Stimulated activated CD4-positive, alpha-beta T cell treated with anti-CD3 and anti-CD28 coated beads, TNF-alpha, amount 100 ng/mL, for 1 hour (primary cell): ENCODE measurements around the gene AMIGO3.
A peak's percentile ranks its signal among the peaks of the same experiment; 100 is the strongest.
"Not testable (repeated sequence)": the region's sequence is repeated elsewhere in the genome, so short reads cannot be mapped to it uniquely, and the experiment has no call there.

Experiments used
- DNase-seq, 3 donors: peaks; one replicate each; pipeline ENCODE4 v3.0.0-alpha.2; 2020; ENCODE audit warnings: low read depth in 3 of 3, low spot score in 1 of 3

The AMIGO3 gene

DNA sequence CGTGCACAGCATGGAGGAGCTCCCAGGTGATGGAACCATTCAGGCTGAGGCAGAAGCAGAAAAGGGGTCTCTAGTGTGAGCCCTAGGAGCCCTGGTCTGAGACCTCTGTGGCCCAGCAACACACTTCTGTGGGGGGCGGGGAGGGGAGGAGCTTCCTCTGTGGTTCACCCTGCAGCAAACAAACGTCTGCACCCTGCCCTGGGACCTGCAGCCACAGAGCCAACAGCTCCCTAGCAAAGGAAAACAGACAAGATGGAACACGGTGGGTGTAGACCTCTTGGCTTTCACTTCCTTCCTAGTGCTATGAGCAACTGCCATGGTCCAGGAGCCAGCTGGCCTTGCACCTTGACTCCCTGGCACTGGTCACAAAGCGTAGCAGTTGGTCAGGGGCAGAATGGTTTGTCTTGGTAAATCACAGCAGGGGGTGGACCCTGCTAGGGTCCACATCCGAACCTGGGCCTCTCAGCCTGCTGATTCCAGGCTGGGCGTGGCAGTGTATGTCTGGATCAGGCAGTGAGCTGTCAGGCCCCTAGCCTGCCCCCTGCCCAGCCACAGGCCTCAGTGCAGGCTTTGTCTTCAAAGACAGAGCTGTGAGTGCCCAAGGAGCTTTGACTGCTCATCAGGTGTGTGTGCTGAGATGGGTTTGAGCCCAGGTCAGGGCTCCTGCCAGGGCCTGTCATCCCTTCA lies 6.7 kb downstream of the AMIGO3 start:
- no peak for DNase-seq

DNA sequence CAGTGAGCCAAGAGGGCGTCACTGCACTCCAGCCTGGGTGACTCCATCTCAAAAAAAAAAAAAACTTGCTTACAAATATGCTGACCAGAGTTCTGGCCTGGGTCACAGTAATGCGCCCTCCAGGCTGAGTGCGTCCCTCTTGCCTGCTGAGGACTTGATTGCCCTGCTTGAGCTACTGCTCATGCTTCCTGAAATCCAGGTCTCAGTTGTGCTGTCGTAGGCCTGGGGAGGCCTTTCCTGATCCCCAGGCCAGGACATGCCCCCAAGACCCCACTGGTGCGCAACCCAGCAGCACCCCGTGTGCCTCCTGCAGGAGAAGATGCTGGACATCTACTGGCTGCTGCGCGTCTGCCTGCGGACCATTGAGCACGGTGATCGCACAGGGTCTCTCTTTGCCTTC lies 7.3 kb downstream of the AMIGO3 start:
- DNase-seq, result no peak

DNA sequence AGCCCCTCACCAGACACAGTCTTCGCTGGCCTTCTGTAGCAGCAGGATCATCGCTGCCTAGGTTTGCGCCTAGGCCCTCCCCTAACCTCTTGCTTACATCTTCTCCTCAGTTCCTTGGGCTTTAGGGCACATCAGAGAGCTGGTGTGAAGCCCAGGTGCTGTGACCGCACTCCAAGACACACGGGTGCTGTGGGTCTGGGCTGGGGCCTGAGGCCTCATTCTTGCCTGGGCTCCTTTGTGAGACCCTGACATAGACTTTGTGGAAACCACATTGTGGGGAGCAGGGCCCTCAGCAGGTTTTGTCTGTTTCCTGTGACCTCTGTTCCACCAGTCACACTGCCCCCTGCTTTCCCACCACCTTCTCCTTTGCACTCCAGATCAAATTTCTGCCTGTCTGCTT lies 8.0 kb downstream of the AMIGO3 start:
- no peak for DNase-seq

DNA sequence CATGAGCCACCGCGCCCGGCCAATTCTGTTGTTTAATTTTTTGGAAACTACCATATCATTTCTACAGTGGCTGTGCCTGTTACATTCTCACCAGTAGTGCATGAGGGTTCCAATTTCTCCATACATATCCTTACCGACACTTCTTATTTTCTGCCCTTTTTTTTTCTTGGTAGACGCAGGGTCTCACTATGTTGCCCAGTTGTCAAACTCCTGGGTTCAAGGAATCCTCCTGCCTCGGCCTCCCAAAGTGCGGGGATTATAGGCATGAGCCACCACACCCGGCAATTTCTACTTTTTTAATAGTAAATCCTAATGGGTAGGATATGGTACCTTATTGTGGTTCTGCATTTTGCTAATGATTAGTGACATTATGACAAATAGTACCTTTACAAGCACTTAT lies 9.6 kb downstream of the AMIGO3 start:
- no peak for DNase-seq

DNA sequence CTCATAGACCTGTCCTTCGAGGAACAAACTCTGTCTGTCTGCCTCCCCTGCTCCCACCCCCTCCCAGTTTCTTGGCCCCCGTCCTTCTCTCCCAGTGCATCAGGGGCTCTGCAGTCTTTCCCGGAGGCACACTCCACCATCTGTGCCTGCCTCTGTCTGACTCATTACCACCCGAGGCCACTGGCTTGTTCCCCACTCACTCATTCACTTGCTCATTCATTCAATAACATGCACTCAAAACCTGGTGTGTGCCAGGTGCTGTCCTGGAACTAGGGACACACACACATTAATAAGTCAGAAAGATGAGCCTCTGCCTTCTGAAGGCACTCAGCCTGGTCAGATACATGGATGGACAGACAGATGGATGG lies 12.4 kb downstream of the AMIGO3 start:
- DNase-seq, result no peak

DNA sequence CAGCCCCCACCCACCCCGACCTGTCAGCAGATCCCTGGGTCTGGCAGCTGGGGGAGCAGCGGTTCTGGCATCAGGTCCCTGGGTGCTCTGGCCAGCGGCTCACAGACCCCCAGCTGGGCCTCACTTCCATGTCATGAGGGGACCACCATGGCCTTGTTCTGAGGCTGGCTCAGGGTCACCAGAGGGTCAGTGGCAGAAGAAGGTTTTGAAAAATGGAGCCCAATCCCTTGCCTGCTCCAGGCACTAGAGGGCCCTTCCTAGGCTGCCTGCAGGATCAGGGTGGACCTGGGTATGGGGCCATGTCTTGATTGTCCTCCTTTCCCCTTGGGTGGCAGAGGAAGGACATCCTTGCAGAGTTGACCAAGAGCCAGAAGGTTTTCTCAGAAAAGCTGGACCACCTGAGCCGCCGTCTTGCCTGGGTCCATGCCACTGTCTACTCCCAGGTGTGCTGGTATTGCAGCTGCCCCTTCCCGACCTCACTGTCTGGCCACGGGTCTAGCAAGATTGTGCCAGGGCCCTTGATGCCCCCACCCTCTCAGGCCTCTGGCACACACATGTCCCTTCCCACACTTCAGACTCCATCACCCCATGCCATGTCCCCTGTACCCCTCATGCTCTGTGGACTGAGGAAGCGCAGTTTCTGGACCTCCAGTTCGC lies 12.9 kb downstream of the AMIGO3 start:
- no peak for DNase-seq

DNA sequence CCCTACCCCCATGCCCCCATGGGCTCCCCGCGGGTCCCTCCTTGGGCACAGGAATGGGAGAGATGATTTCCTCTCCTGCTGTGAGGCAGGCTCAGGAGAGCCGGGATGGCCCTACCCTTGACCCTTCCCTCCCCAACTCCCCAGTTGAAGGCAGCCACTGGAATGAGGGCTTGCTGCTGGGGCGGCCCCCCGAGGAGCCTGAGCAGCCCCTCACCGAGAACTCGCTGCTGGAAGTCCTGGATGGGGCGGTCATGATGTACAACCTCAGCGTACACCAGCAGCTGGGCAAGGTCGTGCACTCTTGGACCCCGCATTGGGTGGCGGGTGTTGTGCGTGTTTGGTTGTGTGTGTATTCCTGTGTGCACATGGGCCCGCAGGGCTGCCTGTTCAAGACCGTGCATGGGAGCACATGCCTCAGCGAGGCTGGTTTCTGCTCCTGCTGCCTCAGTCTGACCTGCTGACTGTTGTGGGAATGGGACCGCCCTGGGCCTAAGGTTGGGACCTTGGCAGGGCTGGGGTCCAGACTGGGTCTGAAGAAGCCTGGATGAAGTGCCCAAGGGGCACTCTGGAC lies 14.0 kb downstream of the AMIGO3 start:
- no peak for DNase-seq

DNA sequence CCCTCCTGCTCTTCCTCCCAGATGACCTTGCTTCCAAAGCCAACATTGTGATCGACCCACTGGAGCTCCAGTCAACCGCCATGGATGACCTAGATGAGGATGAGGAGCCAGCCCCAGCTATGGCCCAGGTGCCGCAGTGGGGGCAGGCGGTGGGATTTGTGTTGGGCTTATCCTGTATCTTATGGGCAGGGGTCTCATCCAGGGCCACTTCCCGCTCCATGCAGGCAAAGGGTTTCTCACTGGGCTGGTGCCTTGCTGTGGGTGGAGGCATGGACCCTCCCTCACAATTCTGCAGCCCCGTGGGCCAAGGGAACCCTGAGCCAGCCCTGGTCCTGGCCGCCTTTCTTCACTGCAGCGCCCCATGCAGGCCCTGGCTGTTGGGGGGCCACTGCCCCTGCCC lies 14.9 kb downstream of the AMIGO3 start:
- DNase-seq, result no peak

DNA sequence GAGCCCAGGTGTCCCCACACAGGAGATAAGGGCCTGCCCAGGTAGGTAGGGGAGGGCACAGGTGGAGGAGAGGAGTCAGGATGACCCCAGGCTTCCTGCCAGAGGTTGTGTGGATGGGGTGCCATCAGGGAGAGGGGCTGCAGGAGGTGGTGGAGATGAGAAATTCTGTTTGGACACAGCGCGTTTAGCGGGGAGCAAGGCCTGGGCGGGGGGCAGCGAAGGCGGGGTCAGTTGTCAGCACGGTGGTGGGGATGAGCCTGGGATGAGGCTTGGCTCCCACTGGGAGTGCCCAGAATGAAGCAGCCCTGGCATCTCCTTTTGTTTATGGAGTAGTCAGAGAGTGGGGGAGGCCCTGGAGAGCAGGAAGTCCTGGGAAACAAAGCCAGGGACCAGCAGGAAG lies 15.5 kb downstream of the AMIGO3 start:
- no peak for DNase-seq

DNA sequence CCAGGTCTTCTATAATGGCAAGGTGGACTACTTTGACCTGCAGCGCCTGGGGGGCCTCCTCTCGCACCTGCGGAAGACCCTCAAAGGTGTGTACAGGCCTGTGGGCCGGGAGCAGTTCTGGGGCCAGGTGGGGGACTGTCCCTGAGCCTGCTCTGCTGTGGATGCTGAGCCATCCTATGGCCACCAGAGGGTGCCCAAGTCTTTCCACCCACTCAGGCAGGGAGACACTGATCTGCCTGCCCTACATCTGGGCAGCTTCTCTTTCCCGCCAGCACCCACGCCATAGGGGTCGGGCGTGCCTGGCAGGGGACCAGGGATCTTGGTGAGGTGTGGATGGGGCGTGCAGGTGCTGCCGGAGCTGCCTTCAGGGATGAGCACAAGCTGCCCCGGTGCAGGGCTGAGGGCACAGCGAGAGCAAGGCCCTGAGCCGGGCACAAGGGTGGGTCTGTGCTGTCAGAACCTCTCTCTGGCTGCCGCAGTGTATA lies 16.0 kb downstream of the AMIGO3 start:
- peak in 2 of 3 donors; percentile 38 to 42 for DNase-seq

DNA sequence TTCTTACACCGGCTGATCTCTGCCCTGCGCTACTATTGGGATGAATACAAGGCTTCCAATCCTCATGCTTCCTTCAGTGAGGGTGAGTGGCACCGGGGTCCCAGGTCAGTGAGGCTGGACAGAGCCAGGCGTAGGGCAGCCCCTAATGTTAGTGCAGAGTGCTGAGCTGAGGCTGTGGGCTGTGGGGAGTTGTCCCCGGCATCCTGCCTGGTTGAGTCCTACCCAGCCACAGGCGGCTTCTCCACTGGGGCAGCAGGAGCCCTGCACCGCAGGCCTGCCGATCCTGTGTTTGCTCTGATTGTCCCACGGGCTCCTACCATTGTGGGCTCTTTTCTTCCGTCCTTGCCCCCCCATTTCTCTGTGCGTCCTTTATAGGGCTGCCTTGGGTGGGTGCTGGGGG lies 16.8 kb downstream of the AMIGO3 start:
- DNase-seq, result no peak

DNA sequence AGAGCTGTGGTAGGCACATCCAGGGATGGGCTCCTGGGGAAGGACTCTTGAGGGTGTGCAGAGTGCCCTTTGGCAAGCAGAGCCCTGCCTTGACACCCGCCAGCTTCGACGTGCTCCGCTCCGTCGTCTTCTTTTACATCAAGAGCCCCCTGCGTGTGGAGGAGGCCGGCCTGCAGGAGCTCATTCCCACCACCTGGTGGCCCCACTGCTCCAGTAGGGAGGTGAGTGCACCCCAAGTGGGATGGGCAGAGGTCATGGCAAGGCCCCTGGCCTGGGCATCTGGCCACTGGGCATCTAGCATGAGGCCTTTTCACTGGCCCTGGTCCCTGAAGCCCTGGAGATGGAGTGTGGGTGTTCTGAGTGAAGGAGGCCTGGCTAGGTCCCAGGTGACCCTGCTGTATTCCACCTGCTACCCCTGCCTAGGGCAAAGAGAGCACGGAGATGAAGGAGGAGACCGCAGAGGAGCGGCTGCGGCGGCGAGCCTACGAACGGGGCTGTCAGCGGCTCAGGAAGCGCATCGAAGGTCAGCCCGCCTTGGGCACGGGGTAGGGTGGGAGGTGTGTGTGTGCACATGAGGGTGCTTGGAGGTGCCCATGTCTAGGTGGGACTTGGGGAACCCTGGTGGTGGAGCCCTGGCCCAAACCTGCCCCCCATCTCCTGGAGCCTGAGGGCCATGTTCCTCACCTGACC lies 18.0 kb downstream of the AMIGO3 start:
- DNase-seq, result no peak

DNA sequence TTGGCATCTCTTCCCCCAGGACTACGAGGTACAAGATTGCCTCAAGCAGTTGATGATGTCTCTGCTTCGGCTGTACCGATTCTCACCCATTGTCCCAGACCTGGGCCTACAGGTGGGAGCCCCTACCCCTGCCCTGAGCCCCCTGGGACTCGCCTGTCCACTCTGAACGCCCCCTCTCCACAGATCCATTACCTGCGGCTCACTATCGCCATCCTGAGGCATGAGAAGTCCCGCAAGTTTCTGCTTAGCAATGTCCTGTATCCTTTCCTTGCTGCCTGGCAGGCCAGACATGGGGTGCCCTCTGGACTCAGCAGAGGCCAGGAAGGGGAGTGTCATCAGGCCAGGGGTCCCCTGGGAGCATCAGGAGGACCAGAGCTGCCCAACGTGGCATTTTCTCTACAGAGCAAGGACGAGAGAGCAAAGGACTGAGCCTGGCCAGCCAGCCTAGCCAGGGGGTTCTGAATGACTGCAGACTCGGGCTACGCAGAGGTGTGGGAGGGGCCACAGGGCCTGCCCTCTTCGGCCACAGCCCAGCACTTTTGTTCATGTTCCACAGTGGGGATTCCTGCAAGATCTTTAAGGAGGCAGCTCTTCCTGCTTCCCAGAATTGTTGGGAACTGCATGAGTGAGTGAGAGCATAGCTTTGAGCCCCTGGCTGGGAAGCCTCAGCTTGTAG lies 18.9 kb downstream of the AMIGO3 start:
- DNase-seq, result no peak

DNA sequence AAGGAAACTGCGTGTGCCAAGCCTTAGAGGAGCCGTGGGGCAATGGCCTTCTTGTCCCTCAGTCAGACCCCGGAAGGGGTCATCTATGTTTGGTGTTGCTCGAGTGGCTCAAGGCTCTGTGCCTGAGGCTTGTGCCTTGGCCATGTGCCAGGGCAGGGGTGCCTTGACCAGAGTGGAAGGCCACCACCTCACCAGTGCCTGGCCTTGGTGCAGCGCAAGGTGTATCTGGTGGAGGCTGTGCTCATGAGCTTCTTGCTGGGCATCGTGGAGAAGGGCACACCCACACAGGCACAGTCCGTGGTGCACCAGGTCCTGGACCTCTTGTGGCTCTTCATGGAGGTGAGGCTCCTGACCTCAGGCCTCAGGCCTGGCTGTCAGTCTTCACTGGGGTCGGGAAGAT lies 19.5 kb downstream of the AMIGO3 start:
- DNase-seq, result no peak

DNA sequence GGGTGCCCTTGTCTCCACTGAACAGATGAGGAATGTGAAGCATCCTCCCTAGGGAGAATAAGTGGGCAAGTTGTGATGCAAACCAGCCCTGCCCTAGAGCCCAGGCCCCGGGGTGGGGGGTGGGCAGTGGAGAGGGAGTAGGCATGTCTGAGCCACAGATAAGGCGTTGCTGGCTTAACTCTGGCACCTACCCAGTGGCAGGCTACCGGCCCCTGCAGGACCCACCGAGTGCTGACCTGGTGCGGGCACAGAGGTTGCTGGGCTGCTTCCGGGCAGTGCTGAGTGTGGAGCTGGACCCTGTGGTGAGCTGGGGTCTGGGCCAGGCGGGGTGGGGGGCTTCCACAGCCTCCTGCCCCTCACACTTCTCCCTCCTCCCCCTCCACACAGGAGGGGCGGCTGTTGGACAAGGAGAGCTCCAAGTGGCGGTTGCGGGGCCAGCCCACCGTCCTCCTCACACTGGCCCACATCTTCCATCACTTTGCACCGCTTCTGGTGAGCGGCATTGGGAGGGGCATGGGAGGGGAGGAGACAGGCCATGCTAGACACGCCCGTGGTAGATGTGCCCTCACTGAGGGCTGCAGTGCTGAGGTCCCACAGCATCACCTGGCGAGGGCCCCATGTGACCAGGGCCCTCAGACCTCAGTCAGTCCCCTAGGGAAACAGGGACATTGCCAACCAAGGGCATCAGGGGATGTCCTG lies 20.1 kb downstream of the AMIGO3 start:
- DNase-seq, result no peak

DNA sequence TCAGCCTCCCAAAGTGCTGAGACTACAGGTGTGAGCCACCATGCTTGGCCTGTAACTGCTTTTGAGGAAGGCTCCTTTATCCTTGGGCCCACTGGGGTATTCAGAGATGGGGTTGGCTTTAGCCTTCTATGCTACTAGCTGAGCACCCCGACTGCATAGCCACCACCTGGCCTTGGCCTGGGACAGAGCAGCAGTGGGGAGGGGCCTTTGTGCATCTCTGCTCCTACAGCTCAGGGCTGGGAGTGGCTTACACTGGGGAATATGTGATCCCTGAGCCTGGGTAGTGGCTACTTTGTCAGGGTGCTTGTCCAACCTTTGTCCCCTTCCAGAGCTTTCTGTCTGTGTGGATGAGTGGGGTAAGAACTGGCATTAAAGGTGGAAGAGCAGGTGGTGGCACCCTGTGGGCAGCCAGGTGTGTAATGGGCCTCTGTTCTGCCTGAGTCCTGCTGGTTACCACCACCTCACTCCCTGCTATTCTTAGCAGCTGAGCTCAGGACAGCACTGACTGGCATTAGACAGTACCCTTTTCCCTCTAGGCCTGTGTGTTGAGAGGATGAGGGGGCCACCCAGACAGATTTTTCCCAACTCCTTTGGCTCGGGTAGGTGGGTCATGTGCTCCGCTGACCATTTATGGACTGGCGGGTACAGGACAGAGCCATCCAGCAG lies 24.0 kb downstream of the AMIGO3 start:
- DNase-seq, result not testable (repeated sequence)

DNA sequence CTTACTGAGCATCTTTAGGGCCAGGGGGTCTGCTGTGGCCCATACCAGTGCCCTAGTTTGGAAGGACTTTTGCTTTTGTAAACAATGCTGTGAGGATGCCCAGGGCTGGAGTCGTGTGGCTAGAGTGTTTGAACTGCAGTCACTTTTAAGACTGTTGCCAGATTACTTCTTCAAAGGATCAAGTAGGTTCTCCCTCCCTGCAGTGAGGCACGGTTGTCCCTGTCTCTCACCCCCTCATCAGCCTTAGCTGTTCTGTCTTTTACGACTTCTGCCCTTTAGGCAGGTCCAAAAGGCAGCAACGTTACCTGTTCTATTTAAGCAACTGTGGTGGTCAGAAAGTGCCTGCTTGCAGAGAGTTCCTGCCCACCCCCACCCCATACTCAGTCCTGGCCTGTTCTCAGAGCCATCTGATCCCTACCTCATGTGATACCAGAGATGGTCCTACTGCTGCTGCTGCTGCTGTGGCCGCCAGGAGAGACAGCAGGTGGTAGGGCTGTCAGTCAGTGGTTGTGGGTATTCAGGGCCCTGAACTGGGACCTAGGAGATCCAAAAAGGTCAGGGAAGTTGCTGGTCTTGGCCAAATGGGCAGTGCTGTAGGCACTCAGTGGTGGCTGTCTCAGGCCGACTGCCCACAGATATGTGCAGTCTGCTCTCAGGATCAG lies 24.9 kb downstream of the AMIGO3 start:
- not testable (repeated sequence) for DNase-seq

DNA sequence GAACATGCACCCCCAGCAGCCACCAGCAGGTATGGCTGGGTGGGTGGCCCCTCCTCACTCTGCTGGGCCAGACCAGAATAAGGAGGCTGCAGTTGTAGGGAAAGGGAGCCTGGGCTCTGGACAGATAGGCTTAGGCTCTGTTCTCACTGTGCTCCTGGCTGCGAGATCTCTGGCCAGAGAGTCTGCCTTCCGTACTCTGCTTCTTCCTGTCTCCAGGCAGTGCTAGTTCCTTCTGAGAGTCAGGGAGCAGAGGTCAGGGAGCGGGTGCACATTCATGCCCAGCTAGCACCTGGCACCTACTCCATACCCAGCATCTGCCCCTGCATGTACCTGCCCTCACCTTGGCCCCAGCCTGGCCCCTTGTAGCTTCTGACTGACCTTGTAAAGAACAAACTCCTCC lies 28.0 kb downstream of the AMIGO3 start:
- not testable (repeated sequence) for DNase-seq

DNA sequence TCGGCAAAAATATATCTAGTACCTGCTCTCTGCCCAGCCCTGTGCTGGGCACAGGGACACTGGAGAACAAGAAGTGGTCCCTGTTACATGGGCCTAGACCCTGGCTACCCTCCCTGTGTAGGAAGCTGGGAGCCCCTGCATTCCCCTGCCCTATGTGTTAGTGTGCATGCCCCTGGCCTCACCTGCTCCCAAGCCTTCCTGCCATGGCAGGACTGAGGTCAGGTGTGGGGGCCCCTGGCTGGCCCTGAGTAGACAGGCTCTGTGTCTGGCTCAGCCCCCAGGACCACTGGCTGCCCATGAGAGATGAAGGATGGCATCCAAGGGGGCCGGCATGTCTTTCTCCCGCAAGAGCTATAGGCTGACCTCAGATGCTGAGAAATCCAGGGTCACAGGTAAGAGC lies 28.6 kb downstream of the AMIGO3 start:
- DNase-seq, result not testable (repeated sequence)
